T-cell (primary cell): ENCODE measurements around the gene BSG. TPM values are rescaled to one million over a fixed set of nuclear protein-coding genes. Genes with fewer than 3 reads are reported as not detected.
"Not testable (repeated sequence)": the region's sequence is repeated elsewhere in the genome, so short reads cannot be mapped to it uniquely, and the experiment has no call there.

Experiments
- ATAC-seq, 4 experiments: fragments of 200-7000 bp in 3 of 4; fragments of 150-1000 bp in 1 of 4; cut with Tn5 transposase; replicated peaks in 1 of 4; 1 replicate in 3 of 4; 2 replicates in 1 of 4; pipeline ENCODE4 v1.10.0; 2021; ENCODE audit warnings: moderate library complexity in 3 of 4, mild to moderate bottlenecking in 2 of 4, moderate number of reproducible peaks in 1 of 4
- CTCF ChIA-PET, 2 donors: fragments of 300-600 bp; sonication (Branson Sonifier 250); formaldehyde crosslinking; loops; one replicate each; lab custom pipeline; 2022; ENCODE audit warnings: antibody characterized with exemption in 2 of 2; lab: Charles Lee
- POLR2A ChIA-PET, 2 donors: fragments of 300-600 bp; sonication (Branson Sonifier 250); formaldehyde crosslinking; loops; one replicate each; lab custom pipeline; 2022; ENCODE audit warnings: antibody characterized with exemption in 2 of 2; lab: Charles Lee
- DNase-seq, 35 experiments: peaks; one replicate each; pipeline versions ENCODE4 v3.0.0 to v3.0.0-alpha.2; 2013 to 2023
- H3K27ac ChIP-seq: one replicate; pipeline ENCODE4 v1.5.1; 2013; ENCODE audit warnings: low read length
- H3K27me3 ChIP-seq, 2 experiments: replicated peaks in 1 of 2; 1 replicate in 1 of 2; 2 replicates in 1 of 2; pipeline versions ENCODE4 v1.6.1 to v1.7.0; 2013; ENCODE audit warnings: low read length in 1 of 2, mixed read lengths in 1 of 2; ENCODE audit not compliant: control insufficient read depth in 2 of 2, insufficient read depth in 2 of 2; ENCODE audit errors: extremely low read depth in 1 of 2
- H3K36me3 ChIP-seq, 2 donors: 1 replicate in 1 of 2; 2 replicates in 1 of 2; pipeline versions ENCODE4 v1.6.1 to v1.7.0; 2013; ENCODE audit warnings: low read length in 1 of 2; ENCODE audit not compliant: control insufficient read depth in 2 of 2, insufficient read depth in 1 of 2; ENCODE audit errors: extremely low read depth in 1 of 2
- H3K4me1 ChIP-seq, 2 experiments: 1 replicate in 1 of 2; 2 replicates in 1 of 2; pipeline versions ENCODE4 v1.6.1 to v1.7.0; 2013; ENCODE audit warnings: low read length in 2 of 2, mixed read lengths in 1 of 2; ENCODE audit not compliant: insufficient read depth in 2 of 2, control insufficient read depth in 1 of 2; ENCODE audit errors: extremely low read depth in 1 of 2
- H3K4me3 ChIP-seq, 2 donors: 1 replicate in 1 of 2; 2 replicates in 1 of 2; pipeline versions ENCODE4 v1.5.1 to v1.7.0; 2013; ENCODE audit warnings: mild to moderate bottlenecking in 2 of 2, low read length in 1 of 2, moderate library complexity in 1 of 2; ENCODE audit not compliant: control insufficient read depth in 1 of 2; ENCODE audit errors: extremely low read depth in 1 of 2
- H3K9me3 ChIP-seq: 2 replicates; pipeline ENCODE4 v1.7.0; 2013
- H3K27ac Mint-ChIP-seq, 2 donors: one replicate each; pipeline ENCODE4 v1.8.0; 2020 to 2021; ENCODE audit warnings: mild to moderate bottlenecking in 2 of 2, mixed read lengths in 2 of 2
- H3K27me3 Mint-ChIP-seq, 2 donors: one replicate each; pipeline ENCODE4 v1.8.0; 2021 to 2022; ENCODE audit warnings: mixed read lengths in 2 of 2
- H3K36me3 Mint-ChIP-seq: one replicate; pipeline ENCODE4 v1.8.0; 2021; ENCODE audit warnings: mixed read lengths
- H3K4me1 Mint-ChIP-seq, 3 donors: one replicate each; pipeline ENCODE4 v1.8.0; 2020 to 2022; ENCODE audit warnings: mixed read lengths in 3 of 3, mild to moderate bottlenecking in 1 of 3
- H3K4me3 Mint-ChIP-seq, 3 donors: one replicate each; pipeline ENCODE4 v1.8.0; 2020 to 2022; ENCODE audit warnings: mild to moderate bottlenecking in 3 of 3, mixed read lengths in 3 of 3, moderate library complexity in 3 of 3
- H3K9me3 Mint-ChIP-seq, 3 donors: one replicate each; pipeline ENCODE4 v1.8.0; 2020 to 2022; ENCODE audit warnings: mixed read lengths in 3 of 3
- WGBS: methylation state at CpG from one replicate; pipeline ENCODE4 v1.1.5; 2013; ENCODE audit warnings: missing lambda C conversion rate; ENCODE audit not compliant: insufficient coverage; 5-methylcytosine and 5-hydroxymethylcytosine counted together
- total RNA-seq, 35 experiments: library from RNA in 6 of 35; stranded (reverse) in 6 of 35; fragments of 120-200 nt in 1 of 35; gene quantifications; one replicate each; pipeline versions ENCODE4 v1.2.1 to v1.2.4 and lab custom pipeline; 2013 to 2026

The BSG gene
- total RNA-seq, 5 donors from 2014 or later (not counting 1 experiment from before 2014, with no cell fraction given) = 89.3 to 165 (median 152) TPM

DNA sequence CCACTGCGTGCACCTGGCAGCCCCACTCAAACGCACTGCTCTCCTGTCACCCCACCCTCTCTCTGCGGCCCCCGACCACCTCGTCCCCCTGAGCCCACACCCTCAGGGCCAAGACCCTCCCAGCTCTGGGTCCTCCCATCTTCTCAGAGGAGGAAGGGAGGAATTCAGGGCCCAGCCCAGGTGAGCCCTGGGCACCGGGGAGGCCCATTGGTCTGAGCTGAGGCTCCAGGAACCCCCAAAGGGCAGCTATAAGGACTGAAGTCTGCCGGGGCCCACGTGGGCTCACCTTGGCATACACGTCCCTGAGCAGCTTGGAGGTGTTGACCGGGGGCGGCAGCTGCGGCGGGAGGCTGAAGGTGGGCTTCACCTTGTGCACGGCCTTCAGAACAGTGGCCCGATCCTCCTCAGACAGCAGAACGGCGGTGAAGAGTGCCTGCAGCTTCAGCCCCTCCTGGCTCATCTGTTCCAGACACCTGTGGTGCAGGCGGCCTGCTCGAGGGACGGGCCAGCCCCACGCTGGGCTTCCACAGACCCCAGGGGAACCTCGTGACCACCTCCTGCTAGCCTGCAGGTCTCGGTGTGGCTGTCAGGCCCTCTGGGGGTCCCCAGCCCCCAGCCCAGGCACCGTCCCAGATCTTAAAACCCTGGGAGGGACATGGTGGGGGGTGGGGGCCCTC is 52.2 kb downstream of the BSG start:
- no peaks in the 10 kb centered on the region for H3K27me3 Mint-ChIP-seq
- WGBS = 92% methylated on average over 18 of the region's 24 CpGs
- POLR2A ChIA-PET = no interaction called here

DNA sequence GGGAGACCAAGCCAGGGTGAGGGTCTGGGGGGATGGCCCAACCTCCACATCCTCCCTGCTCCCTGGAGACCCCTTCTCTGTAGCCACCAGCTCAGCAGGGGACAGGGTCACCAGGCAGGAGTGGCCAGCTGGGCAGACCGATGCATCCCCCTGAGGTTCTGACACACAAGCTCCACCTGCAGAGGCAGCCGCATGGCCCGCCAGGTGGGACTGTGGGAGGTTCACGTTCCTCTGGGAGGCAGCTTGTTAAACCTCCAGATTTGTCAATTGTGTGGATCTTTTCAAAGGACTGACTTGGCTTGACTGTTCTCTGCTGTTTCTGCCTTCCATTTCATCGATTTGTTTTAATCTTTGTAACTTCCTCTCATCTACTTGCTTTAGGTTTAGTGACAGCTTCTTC is 52.9 kb downstream of the BSG start:
- Histone ChIP-seq H3K27me3 (no peaks in the 10 kb centered on the region), H3K9me3 (no peaks in the 10 kb centered on the region), H3K4me1 (peaks cover 0 to 5% of the 10 kb centered on the region in 2 experiments), H3K36me3 (peaks cover 15 to 51% of the 10 kb centered on the region in 2 donors), H3K27ac (no peak overlapping the region), H3K4me3 (no peak overlapping the region)
- Mint-ChIP-seq H3K27ac (no peak overlapping the region), H3K9me3 (no peaks in the 10 kb centered on the region), H3K27me3 (no peaks in the 10 kb centered on the region), H3K4me1 (peaks cover 9 to 12% (median 10%) of the 10 kb centered on the region in 3 donors), H3K36me3 (peaks cover 22% of the 10 kb centered on the region), H3K4me3 (no peak overlapping the region)
- ChIA-PET CTCF (no interaction called here), POLR2A (interaction anchor here in 1 of 2 donors (1.1 kb wide), 1 partner anchor 35 kb away, joined by 3 read pairs; no protein-coding TSS in a partner anchor)
- ATAC-seq = no peak
- DNase-seq = no peak
- WGBS = 95% methylated on average over 3 of the region's 5 CpGs

More for the DNA sequence above, 52.2 kb downstream of the BSG start:
- H3K27ac ChIP-seq = no peak overlapping the region
- H3K36me3 ChIP-seq = peaks cover 15 to 57% of the 10 kb centered on the region in 2 donors
- no peaks in the 10 kb centered on the region for H3K9me3 Mint-ChIP-seq
- H3K4me1 Mint-ChIP-seq = peaks cover 5 to 8% (median 6%) of the 10 kb centered on the region in 3 donors
- H3K4me1 ChIP-seq = no peaks in the 10 kb centered on the region
- peaks cover 21% of the 10 kb centered on the region for H3K36me3 Mint-ChIP-seq
- H3K4me3 ChIP-seq = no peak overlapping the region
- ATAC-seq (no peak), DNase-seq (no peak)
- H3K27me3 ChIP-seq = no peaks in the 10 kb centered on the region
- no peak overlapping the region for H3K27ac Mint-ChIP-seq
- no peak overlapping the region for H3K4me3 Mint-ChIP-seq
- CTCF ChIA-PET = no interaction called here
- no peaks in the 10 kb centered on the region for H3K9me3 ChIP-seq

DNA sequence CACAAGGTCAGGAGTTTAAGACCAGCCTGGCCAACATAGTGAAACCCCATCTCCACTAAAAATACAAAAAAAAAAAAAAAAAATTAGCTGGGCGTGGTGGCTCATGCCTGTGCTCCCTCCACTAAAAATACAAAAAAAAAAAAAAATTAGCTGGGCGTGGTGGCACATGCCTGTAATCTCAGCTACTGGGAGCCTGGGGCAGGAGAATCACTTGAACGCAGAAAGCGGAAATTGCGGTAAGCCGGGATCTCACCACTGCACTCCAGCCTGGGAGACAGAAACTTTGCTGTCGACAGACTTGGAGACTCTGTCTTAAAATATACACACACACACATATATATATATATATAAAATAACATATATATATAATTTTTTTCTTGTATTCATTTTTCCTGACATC is 54.2 kb downstream of the BSG start:
- Histone ChIP-seq H3K36me3 (peaks cover 15 to 47% of the 10 kb centered on the region in 2 donors), H3K4me1 (peaks cover 0 to 17% of the 10 kb centered on the region in 2 experiments)
- not testable (repeated sequence) for H3K4me3 ChIP-seq, H3K27me3 ChIP-seq, H3K4me3 Mint-ChIP-seq, H3K9me3 Mint-ChIP-seq, DNase-seq, H3K27ac Mint-ChIP-seq, H3K27me3 Mint-ChIP-seq, ATAC-seq, H3K27ac ChIP-seq, H3K9me3 ChIP-seq
- CTCF ChIA-PET = interaction anchor here (0.6 to 0.7 kb wide), 2 partner anchors 17 to 63 kb away, joined by 3 to 4 read pairs; no protein-coding TSS in a partner anchor
- POLR2A ChIA-PET = interaction anchor here in 1 of 2 donors (0.8 kb wide), 1 partner anchor 413 kb away, joined by 8 read pairs; the partner anchor contains the start of gene ABCA7
- Mint-ChIP-seq H3K36me3 (peaks cover 26% of the 10 kb centered on the region), H3K4me1 (peaks cover 18 to 19% (median 19%) of the 10 kb centered on the region in 3 donors)
- WGBS = no CpG with 5 or more reads among the region's 7 CpGs

DNA sequence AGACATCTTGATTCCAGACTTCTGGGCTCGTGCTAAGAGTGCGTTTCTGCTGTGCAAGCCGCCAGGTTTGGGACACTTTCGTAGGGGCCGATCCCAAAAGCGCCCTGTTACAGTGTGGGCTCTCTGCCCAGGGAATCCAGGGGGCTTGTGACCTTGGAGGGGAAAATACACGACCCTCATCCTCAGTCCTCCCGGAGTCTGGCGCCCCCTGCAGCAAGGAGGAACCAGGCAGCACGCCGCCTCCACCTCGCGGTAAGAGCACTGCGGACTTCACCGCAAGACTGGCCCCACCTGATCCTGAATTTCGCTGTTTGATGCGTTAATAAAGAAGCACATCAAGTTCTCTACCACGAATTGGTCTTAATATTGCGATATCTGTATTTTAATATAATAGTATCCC is 55.8 kb downstream of the BSG start:
- Mint-ChIP-seq H3K27me3 (no peaks in the 10 kb centered on the region), H3K36me3 (peaks cover 26% of the 10 kb centered on the region), H3K4me3 (no peak overlapping the region), H3K27ac (no peak overlapping the region), H3K4me1 (peaks cover 25 to 30% (median 28%) of the 10 kb centered on the region in 3 donors), H3K9me3 (no peaks in the 10 kb centered on the region)
- no peaks in the 10 kb centered on the region for H3K9me3 ChIP-seq
- ATAC-seq (no peak), DNase-seq (peak in 5 of 35 experiments; percentile 18 to 41 (median 24))
- ChIA-PET POLR2A (no interaction called here), CTCF (no interaction called here)
- 96% methylated on average over 9 of the region's 19 CpGs for WGBS
- H3K4me3 ChIP-seq = no peak overlapping the region
- H3K4me1 ChIP-seq = peaks cover 2 to 32% of the 10 kb centered on the region in 2 experiments
- H3K36me3 ChIP-seq = peaks cover 7 to 39% of the 10 kb centered on the region in 2 donors
- H3K27ac ChIP-seq = no peak overlapping the region
- H3K27me3 ChIP-seq = no peaks in the 10 kb centered on the region

DNA sequence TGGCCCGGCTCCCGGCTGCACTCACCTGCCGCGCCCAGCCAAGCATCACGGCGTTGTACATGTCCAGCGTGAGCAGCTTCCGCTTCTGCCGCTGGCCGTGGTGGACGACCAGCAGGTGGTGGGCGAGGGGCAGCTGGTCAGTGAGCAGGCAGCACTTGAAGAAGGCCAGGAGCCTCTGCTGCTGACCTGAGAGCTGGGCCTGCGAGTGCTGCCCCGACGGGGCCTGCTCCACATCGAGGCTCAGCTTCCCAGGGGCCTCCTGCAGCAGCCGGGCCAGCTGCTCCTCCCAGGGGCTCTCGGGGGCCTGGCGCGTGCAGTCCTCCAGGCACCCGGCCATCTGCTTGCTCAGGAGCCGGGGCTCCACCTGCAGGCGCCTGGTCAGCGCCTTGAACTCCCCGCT is 57.1 kb downstream of the BSG start:
- DNase-seq, H3K4me3 ChIP-seq, POLR2A ChIA-PET, H3K4me3 Mint-ChIP-seq, H3K27me3 Mint-ChIP-seq, H3K27me3 ChIP-seq, H3K27ac Mint-ChIP-seq, ATAC-seq, CTCF ChIA-PET, H3K9me3 ChIP-seq, H3K27ac ChIP-seq, H3K9me3 Mint-ChIP-seq: not testable (repeated sequence)
- peaks cover 36 to 37% (median 36%) of the 10 kb centered on the region in 3 donors for H3K4me1 Mint-ChIP-seq
- 97% methylated on average over 25 of the region's 25 CpGs for WGBS
- peaks cover 2 to 42% of the 10 kb centered on the region in 2 experiments for H3K4me1 ChIP-seq
- H3K36me3 Mint-ChIP-seq = peaks cover 21% of the 10 kb centered on the region
- H3K36me3 ChIP-seq = peaks cover 3 to 29% of the 10 kb centered on the region in 2 donors

DNA sequence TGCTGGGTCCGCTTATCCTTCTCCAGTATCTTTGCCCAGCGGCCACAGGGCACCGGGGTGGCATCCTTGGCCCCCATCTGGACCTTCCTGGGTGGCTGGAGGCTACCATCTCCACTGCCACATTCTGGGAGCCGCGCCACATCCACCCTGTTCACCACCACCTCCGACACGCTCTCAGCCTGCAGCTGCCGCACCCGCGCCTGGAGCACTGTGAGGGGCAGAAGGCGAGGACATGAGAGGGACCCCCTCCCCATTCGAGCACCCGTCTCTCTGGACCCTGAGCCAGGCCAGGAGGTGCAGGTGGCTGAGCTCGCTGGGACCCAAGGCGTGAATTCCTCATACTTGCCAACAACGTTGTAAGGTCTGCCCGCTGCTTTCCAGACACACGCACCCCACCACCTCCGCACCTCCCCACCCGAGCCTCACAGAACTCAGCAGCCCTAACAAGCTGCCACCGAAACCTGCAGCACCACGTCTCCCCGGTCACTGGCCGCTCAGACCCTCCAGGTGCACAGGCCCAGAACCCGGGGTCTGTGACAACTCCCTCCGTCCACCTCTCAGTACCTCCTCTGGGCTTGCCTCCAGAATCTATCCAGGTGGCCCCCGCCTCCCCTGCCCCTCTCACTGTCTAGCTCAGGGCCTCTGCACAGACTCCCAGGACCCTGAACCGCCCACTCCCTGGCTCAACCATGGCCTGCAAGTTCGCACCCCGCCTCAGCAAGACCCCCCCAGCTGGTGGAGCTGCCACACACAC is 57.7 kb downstream of the BSG start:
- Histone ChIP-seq H3K4me3 (no peak overlapping the region), H3K27ac (no peak overlapping the region), H3K27me3 (no peaks in the 10 kb centered on the region), H3K4me1 (peaks cover 2 to 42% of the 10 kb centered on the region in 2 experiments), H3K36me3 (peaks cover 3 to 23% of the 10 kb centered on the region in 2 donors), H3K9me3 (no peaks in the 10 kb centered on the region)
- WGBS = 96% methylated on average over 25 of the region's 30 CpGs
- Mint-ChIP-seq H3K27me3 (no peaks in the 10 kb centered on the region), H3K9me3 (no peaks in the 10 kb centered on the region), H3K4me1 (peaks cover 36 to 37% (median 36%) of the 10 kb centered on the region in 3 donors), H3K4me3 (peak overlapping the region in 1 of 3 donors; percentile 81), H3K36me3 (peaks cover 21% of the 10 kb centered on the region), H3K27ac (peak overlapping the region in 1 of 2 donors; percentile 43)
- ATAC-seq (no peak), DNase-seq (no peak)
- CTCF ChIA-PET = no interaction called here
- POLR2A ChIA-PET = interaction anchor here in 1 of 2 donors (0.6 kb wide), 1 partner anchor 58 kb away, joined by 3 read pairs; the partner anchor contains the start of gene BSG
